Gastrocnemius medialis (tissue), 4 donors: ENCODE results near the gene KAZN.

Source experiments
- POLR2A ChIP-seq, 2 donors: fragments of 450-650 bp; IDR thresholded peaks; one replicate each; pipeline ENCODE4 v1.6.1; 2017; ENCODE audit warnings: antibody characterized with exemption in 2 of 2, mild to moderate bottlenecking in 2 of 2, moderate library complexity in 2 of 2
- TF ChIP-seq, protein P1 (sequence below), 5 experiments: fragments of 450-650 bp in 3 of 5; fragments of 200-600 bp in 2 of 5; sonication (generic) in 2 of 5; IDR thresholded peaks in 4 of 5; conservative IDR thresholded peaks in 1 of 5; 1 replicate in 4 of 5; 2 replicates in 1 of 5; pipeline ENCODE4 v1.5.1; 2016 to 2019; ENCODE audit warnings: antibody characterized with exemption in 5 of 5, mild to moderate bottlenecking in 3 of 5, moderate library complexity in 3 of 5

DNA sequence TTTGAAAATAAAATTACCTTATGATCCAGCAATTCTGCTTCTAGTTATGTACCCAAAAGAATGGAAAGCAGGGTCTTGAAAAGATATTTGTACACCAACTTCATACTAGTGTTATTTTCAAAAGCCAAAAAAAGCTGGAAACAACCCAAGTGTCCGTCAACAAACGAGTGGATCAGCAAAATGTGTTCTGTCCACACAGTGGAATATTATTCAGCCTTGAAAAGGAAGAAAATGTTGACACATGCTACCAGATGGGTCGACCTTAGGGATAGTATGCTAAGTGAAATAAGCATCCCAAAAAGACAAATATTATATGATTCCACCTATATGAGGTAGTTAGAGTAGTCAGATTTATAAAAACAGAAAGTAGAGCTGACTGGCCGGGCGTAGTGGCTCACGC, 65.3 kb downstream of the KAZN start:
- TF ChIP-seq, protein P1, sequence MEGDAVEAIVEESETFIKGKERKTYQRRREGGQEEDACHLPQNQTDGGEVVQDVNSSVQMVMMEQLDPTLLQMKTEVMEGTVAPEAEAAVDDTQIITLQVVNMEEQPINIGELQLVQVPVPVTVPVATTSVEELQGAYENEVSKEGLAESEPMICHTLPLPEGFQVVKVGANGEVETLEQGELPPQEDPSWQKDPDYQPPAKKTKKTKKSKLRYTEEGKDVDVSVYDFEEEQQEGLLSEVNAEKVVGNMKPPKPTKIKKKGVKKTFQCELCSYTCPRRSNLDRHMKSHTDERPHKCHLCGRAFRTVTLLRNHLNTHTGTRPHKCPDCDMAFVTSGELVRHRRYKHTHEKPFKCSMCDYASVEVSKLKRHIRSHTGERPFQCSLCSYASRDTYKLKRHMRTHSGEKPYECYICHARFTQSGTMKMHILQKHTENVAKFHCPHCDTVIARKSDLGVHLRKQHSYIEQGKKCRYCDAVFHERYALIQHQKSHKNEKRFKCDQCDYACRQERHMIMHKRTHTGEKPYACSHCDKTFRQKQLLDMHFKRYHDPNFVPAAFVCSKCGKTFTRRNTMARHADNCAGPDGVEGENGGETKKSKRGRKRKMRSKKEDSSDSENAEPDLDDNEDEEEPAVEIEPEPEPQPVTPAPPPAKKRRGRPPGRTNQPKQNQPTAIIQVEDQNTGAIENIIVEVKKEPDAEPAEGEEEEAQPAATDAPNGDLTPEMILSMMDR (IDR thresholded peaks at IDR 0.05 in 4 of 5, conservative IDR thresholded peaks at IDR 0.05 in 1 of 5) = no peak
- TF ChIP-seq POLR2A (IDR thresholded peaks at IDR 0.05) = no peak
